CD4-positive, alpha-beta T cell treated with Interleukin-6 for 4 hours (primary cell): ENCODE data around the gene DENND1A.

Source experiments
- DNase-seq: peaks from one replicate; pipeline ENCODE4 v3.0.0-alpha.2; 2020; ENCODE audit warnings: mixed read lengths

The DENND1A gene

GRCh38 chr9:123551734-123552133, 378.2 kb downstream of the DENND1A start:
- DNase-seq = no peak

GRCh38 chr9:123550797-123551196, 379.1 kb downstream of the DENND1A start:
- no peak for DNase-seq

GRCh38 chr9:123550012-123550411, 379.9 kb downstream of the DENND1A start:
- DNase-seq = no peak

GRCh38 chr9:123548741-123549545, 381.0 kb downstream of the DENND1A start:
- no peak for DNase-seq

GRCh38 chr9:123544007-123544827, 385.7 kb downstream of the DENND1A start:
- no peak for DNase-seq

GRCh38 chr9:123543492-123543891, 386.4 kb downstream of the DENND1A start:
- DNase-seq = no peak

- no peak for DNase-seq
Measured at GRCh38 chr9:123542435-123543225, 387.3 kb downstream of the DENND1A start.

GRCh38 chr9:123541411-123541810, 388.5 kb downstream of the DENND1A start:
- no peak for DNase-seq

GRCh38 chr9:123540457-123540856, 389.5 kb downstream of the DENND1A start:
- DNase-seq = no peak

- no peak for DNase-seq
Measured at GRCh38 chr9:123537809-123538208, 392.1 kb downstream of the DENND1A start.

- DNase-seq = no peak
Measured at GRCh38 chr9:123536455-123536868, 393.5 kb downstream of the DENND1A start.

- DNase-seq = no peak
Measured at GRCh38 chr9:123534336-123534735, 395.6 kb downstream of the DENND1A start.

- DNase-seq = no peak
Measured at GRCh38 chr9:123530244-123530643, 399.7 kb downstream of the DENND1A start.

GRCh38 chr9:123528501-123528900, 401.4 kb downstream of the DENND1A start:
- no peak for DNase-seq

- DNase-seq = no peak
Measured at GRCh38 chr9:123527981-123528380, 401.9 kb downstream of the DENND1A start.

- DNase-seq = no peak
Measured at GRCh38 chr9:123525957-123526356, 404.0 kb downstream of the DENND1A start.

GRCh38 chr9:123525424-123525823, 404.5 kb downstream of the DENND1A start:
- DNase-seq = no peak

GRCh38 chr9:123524866-123525265, 405.1 kb downstream of the DENND1A start:
- no peak for DNase-seq

- no peak for DNase-seq
Measured at GRCh38 chr9:123523845-123524244, 406.1 kb downstream of the DENND1A start.

GRCh38 chr9:123523001-123523400, 406.9 kb downstream of the DENND1A start:
- no peak for DNase-seq

GRCh38 chr9:123522251-123522650, 407.7 kb downstream of the DENND1A start:
- DNase-seq = no peak

- no peak for DNase-seq
Measured at GRCh38 chr9:123518338-123518737, 411.6 kb downstream of the DENND1A start.

- DNase-seq = no peak
Measured at GRCh38 chr9:123517512-123517911, 412.4 kb downstream of the DENND1A start.
